ENCODE results near the gene UNC80.

Gene UNC80

GRCh38 chr2:209933499-209934483 lies 162.2 kb downstream of the UNC80 start:
- TF ChIP-seq CTCF (IDR thresholded peaks at IDR 0.05; ENCODE audit: low read depth, low read length) = no peak
- Histone ChIP-seq H3K9me3 (no peaks in the 10 kb centered on the region), H3K4me1 (peaks cover 6% of the 10 kb centered on the region), H3K36me3 (peaks cover 3% of the 10 kb centered on the region; the same call in 1 of the 2 replicates), H3K4me3 (ENCODE audit: low read depth, low read length) (no peak overlapping the region), H3K27me3 (no peaks in the 10 kb centered on the region)
- no peak for DNase-seq

GRCh38 chr2:209936106-209936666 lies 164.6 kb downstream of the UNC80 start:
- no peak for DNase-seq
- H3K4me1 ChIP-seq = peaks cover 6% of the 10 kb centered on the region
- peak; percentile 25 for TF ChIP-seq CTCF (IDR thresholded peaks at IDR 0.05; ENCODE audit: low read depth, low read length)

GRCh38 chr2:209937893-209938292 lies 166.3 kb downstream of the UNC80 start:
- Histone ChIP-seq H3K4me1 (peaks cover 6% of the 10 kb centered on the region), H3K4me3 (ENCODE audit: low read depth, low read length) (no peak overlapping the region), H3K27me3 (no peaks in the 10 kb centered on the region), H3K36me3 (peaks cover 10% of the 10 kb centered on the region), H3K9me3 (no peaks in the 10 kb centered on the region)
- TF ChIP-seq CTCF (IDR thresholded peaks at IDR 0.05; ENCODE audit: low read depth, low read length) = no peak
- DNase-seq = no peak

More at GRCh38 chr2:209936106-209936666, 164.6 kb downstream of the UNC80 start:
- no peaks in the 10 kb centered on the region for H3K9me3 ChIP-seq
- no peaks in the 10 kb centered on the region for H3K27me3 ChIP-seq
- H3K4me3 ChIP-seq (ENCODE audit: low read depth, low read length) = no peak overlapping the region
- peaks cover 3% of the 10 kb centered on the region for H3K36me3 ChIP-seq

GRCh38 chr2:209938906-209939305 lies 167.3 kb downstream of the UNC80 start:
- no peak for TF ChIP-seq CTCF (IDR thresholded peaks at IDR 0.05; ENCODE audit: low read depth, low read length)
- no peak for DNase-seq
- H3K36me3 ChIP-seq = peaks cover 10% of the 10 kb centered on the region

GRCh38 chr2:209940936-209941335 lies 169.3 kb downstream of the UNC80 start:
- no peak for DNase-seq
- no peaks in the 10 kb centered on the region for H3K27me3 ChIP-seq
- no peak overlapping the region for H3K4me3 ChIP-seq (ENCODE audit: low read depth, low read length)
- peaks cover 6% of the 10 kb centered on the region for H3K4me1 ChIP-seq
- H3K9me3 ChIP-seq = no peaks in the 10 kb centered on the region
- peaks cover 12% of the 10 kb centered on the region for H3K36me3 ChIP-seq
- no peak for TF ChIP-seq CTCF (IDR thresholded peaks at IDR 0.05; ENCODE audit: low read depth, low read length)

More at GRCh38 chr2:209938906-209939305, 167.3 kb downstream of the UNC80 start:
- no peaks in the 10 kb centered on the region for H3K27me3 ChIP-seq
- no peaks in the 10 kb centered on the region for H3K9me3 ChIP-seq
- peaks cover 6% of the 10 kb centered on the region for H3K4me1 ChIP-seq
- H3K4me3 ChIP-seq (ENCODE audit: low read depth, low read length) = no peak overlapping the region

GRCh38 chr2:209942426-209942825 lies 170.8 kb downstream of the UNC80 start:
- H3K27me3 ChIP-seq = no peaks in the 10 kb centered on the region
- H3K36me3 ChIP-seq = peaks cover 16% of the 10 kb centered on the region
- no peak overlapping the region for H3K4me3 ChIP-seq (ENCODE audit: low read depth, low read length)
- no peak for TF ChIP-seq CTCF (IDR thresholded peaks at IDR 0.05; ENCODE audit: low read depth, low read length)
- no peak for DNase-seq
- H3K4me1 ChIP-seq = peaks cover 6% of the 10 kb centered on the region
- no peaks in the 10 kb centered on the region for H3K9me3 ChIP-seq

Data from BE2C (cell line).